ENCODE data around the gene PDIA6.

DNA sequence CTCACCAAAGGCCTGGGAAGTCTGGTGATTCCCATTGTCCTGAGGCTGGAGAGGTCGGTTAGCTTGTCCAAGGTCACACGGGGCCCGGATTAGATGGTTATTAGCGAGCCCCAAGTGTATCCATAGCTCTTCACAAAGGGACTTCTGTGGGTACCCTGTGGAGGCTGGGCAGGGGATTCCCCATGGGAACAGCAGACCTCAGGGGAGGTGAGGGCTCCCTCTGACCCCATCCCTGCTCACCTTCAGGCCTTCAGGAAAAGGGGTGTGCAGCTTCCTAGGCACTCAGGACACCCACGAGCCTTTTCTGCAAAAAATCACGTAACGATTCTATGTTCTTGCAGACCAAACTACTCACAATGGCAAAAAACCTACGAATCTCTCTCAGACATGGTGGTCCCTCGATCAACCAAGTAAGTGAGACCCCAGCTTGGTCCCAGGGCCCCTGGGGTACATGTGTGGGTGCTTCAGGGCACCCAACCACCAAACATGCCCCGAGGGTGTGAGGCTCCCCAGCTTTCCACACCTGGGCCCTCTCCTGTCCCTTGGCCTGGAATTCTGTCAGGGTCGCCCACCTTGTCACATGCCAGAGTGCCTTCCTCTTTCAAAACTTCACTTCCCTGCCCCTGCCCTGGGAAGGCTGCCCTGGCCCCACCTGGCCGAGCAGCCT is 40.3 kb downstream of the PDIA6 start:
- TF ChIP-seq, protein P1, sequence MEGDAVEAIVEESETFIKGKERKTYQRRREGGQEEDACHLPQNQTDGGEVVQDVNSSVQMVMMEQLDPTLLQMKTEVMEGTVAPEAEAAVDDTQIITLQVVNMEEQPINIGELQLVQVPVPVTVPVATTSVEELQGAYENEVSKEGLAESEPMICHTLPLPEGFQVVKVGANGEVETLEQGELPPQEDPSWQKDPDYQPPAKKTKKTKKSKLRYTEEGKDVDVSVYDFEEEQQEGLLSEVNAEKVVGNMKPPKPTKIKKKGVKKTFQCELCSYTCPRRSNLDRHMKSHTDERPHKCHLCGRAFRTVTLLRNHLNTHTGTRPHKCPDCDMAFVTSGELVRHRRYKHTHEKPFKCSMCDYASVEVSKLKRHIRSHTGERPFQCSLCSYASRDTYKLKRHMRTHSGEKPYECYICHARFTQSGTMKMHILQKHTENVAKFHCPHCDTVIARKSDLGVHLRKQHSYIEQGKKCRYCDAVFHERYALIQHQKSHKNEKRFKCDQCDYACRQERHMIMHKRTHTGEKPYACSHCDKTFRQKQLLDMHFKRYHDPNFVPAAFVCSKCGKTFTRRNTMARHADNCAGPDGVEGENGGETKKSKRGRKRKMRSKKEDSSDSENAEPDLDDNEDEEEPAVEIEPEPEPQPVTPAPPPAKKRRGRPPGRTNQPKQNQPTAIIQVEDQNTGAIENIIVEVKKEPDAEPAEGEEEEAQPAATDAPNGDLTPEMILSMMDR (IDR thresholded peaks at IDR 0.05; ENCODE audit: low read length) = no peak
- TF ChIP-seq EZH2 (IDR thresholded peaks at IDR 0.05; ENCODE audit: borderline replicate concordance, low read length) = no peak
